Adipocyte (in vitro differentiated cells): Measurements from ENCODE around the gene KCNK17.
A peak's percentile ranks its signal among the peaks of the same experiment; 100 is the strongest.

Experiments
- DNase-seq: peaks from one replicate; pipeline ENCODE4 v3.0.0-alpha.2; 2015; ENCODE audit warnings: low read depth
- H3K27me3 ChIP-seq: replicated peaks from 2 replicates; pipeline ENCODE4 v1.7.0; 2013; ENCODE audit warnings: mild to moderate bottlenecking, low read length, moderate library complexity; ENCODE audit not compliant: control insufficient read depth, insufficient read depth
- H3K36me3 ChIP-seq: 2 replicates; pipeline ENCODE4 v1.7.0; 2013; ENCODE audit warnings: low read length, mild to moderate bottlenecking, moderate library complexity; ENCODE audit not compliant: control insufficient read depth, insufficient read depth, severe bottlenecking
- H3K4me1 ChIP-seq: 2 replicates; pipeline ENCODE4 v1.7.0; 2013; ENCODE audit warnings: mild to moderate bottlenecking, low read length, moderate library complexity; ENCODE audit not compliant: control insufficient read depth, insufficient read depth
- H3K4me3 ChIP-seq: 2 replicates; pipeline ENCODE4 v1.7.0; 2013; ENCODE audit warnings: mild to moderate bottlenecking, low read length, moderate library complexity
- H3K9ac ChIP-seq: 2 replicates; pipeline ENCODE4 v1.7.0; 2013; ENCODE audit warnings: mild to moderate bottlenecking, low read length, moderate library complexity
- H3K9me3 ChIP-seq: 2 replicates; pipeline ENCODE4 v1.7.0; 2013; ENCODE audit warnings: mild to moderate bottlenecking, low read length, moderate library complexity; ENCODE audit not compliant: control insufficient read depth

KCNK17 gene, protein sequence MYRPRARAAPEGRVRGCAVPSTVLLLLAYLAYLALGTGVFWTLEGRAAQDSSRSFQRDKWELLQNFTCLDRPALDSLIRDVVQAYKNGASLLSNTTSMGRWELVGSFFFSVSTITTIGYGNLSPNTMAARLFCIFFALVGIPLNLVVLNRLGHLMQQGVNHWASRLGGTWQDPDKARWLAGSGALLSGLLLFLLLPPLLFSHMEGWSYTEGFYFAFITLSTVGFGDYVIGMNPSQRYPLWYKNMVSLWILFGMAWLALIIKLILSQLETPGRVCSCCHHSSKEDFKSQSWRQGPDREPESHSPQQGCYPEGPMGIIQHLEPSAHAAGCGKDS

DNA sequence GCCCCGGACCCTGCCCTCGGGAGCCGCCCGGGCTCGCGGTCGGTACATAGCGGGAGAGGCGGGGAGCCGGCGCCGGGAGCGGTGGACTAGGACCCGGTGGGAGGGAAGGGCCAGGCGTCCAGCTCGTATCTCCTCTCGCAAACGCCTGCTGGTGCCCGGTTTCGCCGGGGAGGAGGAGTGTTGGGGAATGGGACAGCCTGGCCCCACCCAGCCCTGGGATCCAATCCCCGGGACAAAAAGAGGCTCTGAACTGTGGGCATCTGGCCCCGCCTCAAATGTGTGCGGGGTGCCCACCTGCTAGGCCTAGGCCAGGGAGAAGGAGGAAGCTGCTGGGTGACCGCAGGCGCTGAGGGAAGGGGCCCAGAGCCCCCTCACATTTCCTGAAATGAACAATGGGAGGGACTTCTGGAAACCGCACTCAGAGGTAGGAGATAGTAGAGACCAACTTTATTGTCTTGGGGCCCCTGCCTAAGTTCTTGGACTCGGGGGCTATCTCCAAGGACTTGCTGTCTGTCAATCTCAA lies at the start of gene KCNK17:
TSS of gene KCNK17 (minus strand) at position 147 of the 523 bp plus-strand sequence. CDS start at position 48, 99 bp downstream.
- peaks cover 3% of the 10 kb centered on the region for H3K9me3 ChIP-seq
- no peak within 1 kb of the TSS for H3K4me3 ChIP-seq
- DNase-seq, result no peak
- no peak within 1 kb of the TSS for H3K9ac ChIP-seq
- no peaks in the 10 kb centered on the region for H3K36me3 ChIP-seq
- peaks cover 2% of the 10 kb centered on the region for H3K4me1 ChIP-seq
- peaks cover 68% of the 10 kb centered on the region for H3K27me3 ChIP-seq

GRCh38 chr6:39363280-39363679 lies 49.1 kb upstream of the KCNK17 start:
- H3K9me3 ChIP-seq, result no peaks in the 10 kb centered on the region
- no peaks in the 10 kb centered on the region for H3K36me3 ChIP-seq
- H3K27me3 ChIP-seq, result no peaks in the 10 kb centered on the region
- peaks cover 30% of the 10 kb centered on the region for H3K4me1 ChIP-seq
- DNase-seq, result no peak
- no peak overlapping the region for H3K9ac ChIP-seq
- no peak overlapping the region for H3K4me3 ChIP-seq

GRCh38 chr6:39362487-39362865 lies 48.3 kb upstream of the KCNK17 start:
- Histone ChIP-seq H3K4me1 (peaks cover 22% of the 10 kb centered on the region), H3K36me3 (no peaks in the 10 kb centered on the region), H3K27me3 (no peaks in the 10 kb centered on the region), H3K9ac (no peak overlapping the region), H3K4me3 (no peak overlapping the region), H3K9me3 (no peaks in the 10 kb centered on the region)
- no peak for DNase-seq

GRCh38 chr6:39361657-39362486 lies 47.7 kb upstream of the KCNK17 start:
- no peak overlapping the region for H3K9ac ChIP-seq
- H3K27me3 ChIP-seq, result no peaks in the 10 kb centered on the region
- no peak overlapping the region for H3K4me3 ChIP-seq
- no peaks in the 10 kb centered on the region for H3K36me3 ChIP-seq
- H3K9me3 ChIP-seq, result no peaks in the 10 kb centered on the region
- H3K4me1 ChIP-seq, result peaks cover 16% of the 10 kb centered on the region
- peak; percentile 87 for DNase-seq

GRCh38 chr6:39360378-39360777 lies 46.2 kb upstream of the KCNK17 start:
- no peak for DNase-seq
- no peaks in the 10 kb centered on the region for H3K27me3 ChIP-seq
- H3K36me3 ChIP-seq, result no peaks in the 10 kb centered on the region
- H3K9me3 ChIP-seq, result no peaks in the 10 kb centered on the region
- peaks cover 5% of the 10 kb centered on the region for H3K4me1 ChIP-seq
- H3K4me3 ChIP-seq, result no peak overlapping the region
- H3K9ac ChIP-seq, result no peak overlapping the region

DNA sequence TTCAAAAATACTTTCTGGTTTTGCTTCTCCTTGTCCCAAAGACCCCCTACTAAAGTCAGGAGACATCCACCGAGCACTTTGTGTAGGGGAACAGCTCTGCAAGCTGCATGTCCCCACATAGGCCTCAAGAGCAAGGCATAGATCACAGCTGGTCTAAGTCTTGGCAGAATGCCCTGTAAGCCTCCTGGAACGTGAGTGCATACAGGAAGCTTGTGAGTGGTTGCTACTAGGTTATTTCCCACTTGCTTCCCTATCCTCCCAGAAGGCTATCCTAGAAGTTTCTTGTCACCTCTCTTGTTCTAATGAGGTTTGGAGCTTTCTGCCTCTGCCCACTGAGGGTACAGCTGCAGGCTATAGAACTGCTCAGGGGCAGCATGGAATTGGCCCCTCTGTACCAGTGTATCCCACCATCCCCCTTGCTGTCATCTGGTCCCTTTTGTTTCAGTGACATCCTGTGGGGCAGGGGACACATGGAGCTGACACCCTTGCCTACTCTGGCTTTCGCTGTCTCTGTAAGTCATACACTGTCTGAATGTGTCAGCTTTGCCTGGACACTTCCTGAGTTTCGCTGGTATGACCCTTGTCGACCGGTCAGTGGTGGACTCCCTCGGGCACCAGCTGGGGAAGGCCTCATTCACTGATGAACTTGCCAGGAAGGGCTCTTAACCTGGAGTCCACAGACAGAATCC lies 43.9 kb upstream of the KCNK17 start:
- H3K36me3 ChIP-seq, result no peaks in the 10 kb centered on the region
- H3K4me3 ChIP-seq, result no peak overlapping the region
- H3K4me1 ChIP-seq, result peaks cover 2% of the 10 kb centered on the region
- peaks cover 5% of the 10 kb centered on the region for H3K27me3 ChIP-seq
- DNase-seq, result peak; percentile 51
- no peak overlapping the region for H3K9ac ChIP-seq
- no peaks in the 10 kb centered on the region for H3K9me3 ChIP-seq

DNA sequence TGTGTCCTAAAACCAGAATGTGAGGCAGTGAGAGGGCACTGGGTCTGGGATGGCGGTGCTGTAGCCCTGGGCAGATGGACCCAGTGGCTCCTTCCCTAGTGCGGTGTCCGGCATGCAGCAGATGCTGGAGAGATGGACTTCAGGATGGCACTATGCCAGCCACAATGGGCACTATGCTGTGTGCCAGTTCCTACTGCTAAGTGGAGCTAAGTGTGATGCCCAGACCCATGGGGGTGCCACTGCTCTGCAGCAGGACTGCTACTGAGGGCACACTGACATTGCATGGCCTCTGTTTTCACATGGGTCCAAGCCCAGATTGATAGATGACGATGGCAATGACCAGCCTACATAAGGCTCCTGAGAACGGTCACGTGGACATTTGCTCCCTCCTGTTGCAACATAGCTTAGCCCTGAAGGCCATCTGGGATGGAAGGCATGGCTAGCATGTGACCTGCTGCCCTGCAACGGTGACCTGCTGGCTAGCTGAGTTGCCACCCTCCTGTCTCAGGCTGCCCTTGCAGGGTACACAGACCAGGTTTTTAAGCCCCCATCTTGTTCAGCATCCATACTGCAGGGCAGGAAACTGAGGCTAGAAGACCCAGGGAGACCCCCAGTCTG lies 39.6 kb upstream of the KCNK17 start:
- Histone ChIP-seq H3K9ac (no peak overlapping the region), H3K9me3 (no peaks in the 10 kb centered on the region), H3K4me1 (no peaks in the 10 kb centered on the region), H3K36me3 (no peaks in the 10 kb centered on the region), H3K4me3 (no peak overlapping the region), H3K27me3 (peaks cover 15% of the 10 kb centered on the region)
- no peak for DNase-seq

GRCh38 chr6:39350723-39351505 lies 36.7 kb upstream of the KCNK17 start:
- no peak overlapping the region for H3K4me3 ChIP-seq
- no peaks in the 10 kb centered on the region for H3K4me1 ChIP-seq
- no peak overlapping the region for H3K9ac ChIP-seq
- no peaks in the 10 kb centered on the region for H3K9me3 ChIP-seq
- H3K27me3 ChIP-seq, result peaks cover 15% of the 10 kb centered on the region
- no peak for DNase-seq
- no peaks in the 10 kb centered on the region for H3K36me3 ChIP-seq

- Histone ChIP-seq H3K36me3 (no peaks in the 10 kb centered on the region), H3K4me1 (no peaks in the 10 kb centered on the region), H3K9ac (no peak overlapping the region), H3K9me3 (no peaks in the 10 kb centered on the region), H3K4me3 (no peak overlapping the region), H3K27me3 (peaks cover 18% of the 10 kb centered on the region)
- no peak for DNase-seq
Measured at GRCh38 chr6:39348740-39349139, 34.5 kb upstream of the KCNK17 start.

- DNase-seq, result peak; percentile 84
- peaks cover 22% of the 10 kb centered on the region for H3K27me3 ChIP-seq
- no peaks in the 10 kb centered on the region for H3K4me1 ChIP-seq
- no peak overlapping the region for H3K9ac ChIP-seq
- no peaks in the 10 kb centered on the region for H3K36me3 ChIP-seq
- no peak overlapping the region for H3K4me3 ChIP-seq
- no peaks in the 10 kb centered on the region for H3K9me3 ChIP-seq
Measured at GRCh38 chr6:39347906-39348585, 33.8 kb upstream of the KCNK17 start.
